Nephron (organoid): ENCODE measurements around the gene RBM23.

Experiments
- H3K27ac Mint-ChIP-seq, 3 experiments: 2 replicates each; pipeline ENCODE4 v1.8.0; 2020; ENCODE audit warnings: mixed read lengths in 3 of 3, mild to moderate bottlenecking in 2 of 3, moderate library complexity in 1 of 3
- H3K27me3 Mint-ChIP-seq: 2 replicates; pipeline ENCODE4 v1.8.0; 2021; ENCODE audit warnings: low read depth, mild to moderate bottlenecking, moderate library complexity, mixed read lengths
- H3K36me3 Mint-ChIP-seq: 2 replicates; pipeline ENCODE4 v1.8.0; 2020; ENCODE audit warnings: low read depth, mixed read lengths
- H3K4me1 Mint-ChIP-seq: 2 replicates; pipeline ENCODE4 v1.8.0; 2020; ENCODE audit warnings: mixed read lengths
- H3K4me3 Mint-ChIP-seq, 3 experiments: 2 replicates each; pipeline ENCODE4 v1.8.0; 2020; ENCODE audit warnings: mild to moderate bottlenecking in 3 of 3, mixed read lengths in 3 of 3, moderate library complexity in 2 of 3
- H3K9me3 Mint-ChIP-seq: 2 replicates; pipeline ENCODE4 v1.8.0; 2020; ENCODE audit warnings: mixed read lengths
- TF ChIP-seq, protein P1 (sequence below), 3 experiments: fragments of 200-600 bp; sonication (generic); IDR thresholded peaks; one replicate each; pipeline ENCODE4 v1.5.0; 2021; ENCODE audit warnings: antibody characterized with exemption in 3 of 3; ENCODE audit not compliant: unreplicated experiment in 3 of 3

Gene RBM23

GRCh38 chr14:22878271-22879246 is 40.4 kb downstream of the RBM23 start:
- H3K4me3 Mint-ChIP-seq, result no peak overlapping the region
- TF ChIP-seq, protein P1, sequence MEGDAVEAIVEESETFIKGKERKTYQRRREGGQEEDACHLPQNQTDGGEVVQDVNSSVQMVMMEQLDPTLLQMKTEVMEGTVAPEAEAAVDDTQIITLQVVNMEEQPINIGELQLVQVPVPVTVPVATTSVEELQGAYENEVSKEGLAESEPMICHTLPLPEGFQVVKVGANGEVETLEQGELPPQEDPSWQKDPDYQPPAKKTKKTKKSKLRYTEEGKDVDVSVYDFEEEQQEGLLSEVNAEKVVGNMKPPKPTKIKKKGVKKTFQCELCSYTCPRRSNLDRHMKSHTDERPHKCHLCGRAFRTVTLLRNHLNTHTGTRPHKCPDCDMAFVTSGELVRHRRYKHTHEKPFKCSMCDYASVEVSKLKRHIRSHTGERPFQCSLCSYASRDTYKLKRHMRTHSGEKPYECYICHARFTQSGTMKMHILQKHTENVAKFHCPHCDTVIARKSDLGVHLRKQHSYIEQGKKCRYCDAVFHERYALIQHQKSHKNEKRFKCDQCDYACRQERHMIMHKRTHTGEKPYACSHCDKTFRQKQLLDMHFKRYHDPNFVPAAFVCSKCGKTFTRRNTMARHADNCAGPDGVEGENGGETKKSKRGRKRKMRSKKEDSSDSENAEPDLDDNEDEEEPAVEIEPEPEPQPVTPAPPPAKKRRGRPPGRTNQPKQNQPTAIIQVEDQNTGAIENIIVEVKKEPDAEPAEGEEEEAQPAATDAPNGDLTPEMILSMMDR (IDR thresholded peaks at IDR 0.05; ENCODE audit: unreplicated experiment in 3 of 3), result no peak
- H3K9me3 Mint-ChIP-seq, result no peaks in the 10 kb centered on the region
- H3K27me3 Mint-ChIP-seq, result no peaks in the 10 kb centered on the region
- peaks cover 19% of the 10 kb centered on the region for H3K4me1 Mint-ChIP-seq
- peaks cover 22% of the 10 kb centered on the region for H3K36me3 Mint-ChIP-seq
- peak overlapping the region in 1 of 3 experiments; percentile 4 for H3K27ac Mint-ChIP-seq

DNA sequence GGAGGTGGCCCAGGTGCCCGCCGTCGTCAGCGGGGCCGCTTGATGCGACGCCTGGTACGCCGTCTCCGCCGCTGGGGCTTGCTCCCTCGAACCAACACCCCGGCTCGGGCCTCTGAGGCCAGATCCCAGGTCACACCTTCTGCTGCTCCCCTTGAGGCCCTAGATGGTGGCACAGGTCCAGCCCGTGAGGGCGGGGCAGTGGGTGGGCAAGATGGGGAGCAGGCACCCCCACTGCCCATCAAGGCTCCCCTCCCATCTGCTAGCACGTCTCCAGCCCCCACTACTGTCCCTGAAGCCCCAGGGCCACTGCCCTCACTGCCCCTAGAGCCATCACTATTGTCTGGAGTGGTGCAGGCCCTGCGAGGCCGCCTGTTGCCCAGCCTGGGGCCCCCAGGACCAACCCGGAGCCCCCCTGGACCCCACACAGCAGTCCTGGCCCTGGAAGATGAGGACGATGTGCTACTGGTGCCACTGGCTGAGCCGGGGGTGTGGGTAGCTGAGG is 41.9 kb downstream of the RBM23 start:
- Mint-ChIP-seq H3K27ac (no peak overlapping the region), H3K4me1 (peaks cover 15% of the 10 kb centered on the region), H3K27me3 (no peaks in the 10 kb centered on the region), H3K36me3 (peaks cover 28% of the 10 kb centered on the region), H3K4me3 (no peak overlapping the region), H3K9me3 (no peaks in the 10 kb centered on the region)
- TF ChIP-seq, protein P1 (IDR thresholded peaks at IDR 0.05; ENCODE audit: unreplicated experiment in 3 of 3), result no peak

DNA sequence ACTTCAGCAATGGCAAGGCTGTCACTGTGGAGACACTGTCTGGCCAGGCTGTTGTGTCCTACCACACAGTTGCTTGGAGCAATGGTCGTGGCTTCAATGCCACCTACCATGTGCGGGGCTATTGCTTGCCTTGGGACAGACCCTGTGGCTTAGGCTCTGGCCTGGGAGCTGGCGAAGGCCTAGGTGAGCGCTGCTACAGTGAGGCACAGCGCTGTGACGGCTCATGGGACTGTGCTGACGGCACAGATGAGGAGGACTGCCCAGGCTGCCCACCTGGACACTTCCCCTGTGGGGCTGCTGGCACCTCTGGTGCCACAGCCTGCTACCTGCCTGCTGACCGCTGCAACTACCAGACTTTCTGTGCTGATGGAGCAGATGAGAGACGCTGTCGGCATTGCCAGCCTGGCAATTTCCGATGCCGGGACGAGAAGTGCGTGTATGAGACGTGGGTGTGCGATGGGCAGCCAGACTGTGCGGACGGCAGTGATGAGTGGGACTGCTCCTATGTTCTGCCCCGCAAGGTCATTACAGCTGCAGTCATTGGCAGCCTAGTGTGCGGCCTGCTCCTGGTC is 43.1 kb downstream of the RBM23 start:
- peaks cover 9% of the 10 kb centered on the region for H3K4me1 Mint-ChIP-seq
- TF ChIP-seq, protein P1 (IDR thresholded peaks at IDR 0.05; ENCODE audit: unreplicated experiment in 3 of 3), result no peak
- H3K27me3 Mint-ChIP-seq, result no peaks in the 10 kb centered on the region
- H3K9me3 Mint-ChIP-seq, result no peaks in the 10 kb centered on the region
- no peak overlapping the region for H3K27ac Mint-ChIP-seq
- peaks cover 28% of the 10 kb centered on the region for H3K36me3 Mint-ChIP-seq
- H3K4me3 Mint-ChIP-seq, result peak overlapping the region in 2 of 3 experiments; percentile 20 to 22

GRCh38 chr14:22875003-22875747 is 43.8 kb downstream of the RBM23 start:
- Mint-ChIP-seq H3K4me3 (no peak overlapping the region), H3K36me3 (peaks cover 28% of the 10 kb centered on the region), H3K27ac (no peak overlapping the region), H3K9me3 (no peaks in the 10 kb centered on the region), H3K4me1 (peaks cover 13% of the 10 kb centered on the region), H3K27me3 (no peaks in the 10 kb centered on the region)
- TF ChIP-seq, protein P1 (IDR thresholded peaks at IDR 0.05; ENCODE audit: unreplicated experiment in 3 of 3), result no peak

DNA sequence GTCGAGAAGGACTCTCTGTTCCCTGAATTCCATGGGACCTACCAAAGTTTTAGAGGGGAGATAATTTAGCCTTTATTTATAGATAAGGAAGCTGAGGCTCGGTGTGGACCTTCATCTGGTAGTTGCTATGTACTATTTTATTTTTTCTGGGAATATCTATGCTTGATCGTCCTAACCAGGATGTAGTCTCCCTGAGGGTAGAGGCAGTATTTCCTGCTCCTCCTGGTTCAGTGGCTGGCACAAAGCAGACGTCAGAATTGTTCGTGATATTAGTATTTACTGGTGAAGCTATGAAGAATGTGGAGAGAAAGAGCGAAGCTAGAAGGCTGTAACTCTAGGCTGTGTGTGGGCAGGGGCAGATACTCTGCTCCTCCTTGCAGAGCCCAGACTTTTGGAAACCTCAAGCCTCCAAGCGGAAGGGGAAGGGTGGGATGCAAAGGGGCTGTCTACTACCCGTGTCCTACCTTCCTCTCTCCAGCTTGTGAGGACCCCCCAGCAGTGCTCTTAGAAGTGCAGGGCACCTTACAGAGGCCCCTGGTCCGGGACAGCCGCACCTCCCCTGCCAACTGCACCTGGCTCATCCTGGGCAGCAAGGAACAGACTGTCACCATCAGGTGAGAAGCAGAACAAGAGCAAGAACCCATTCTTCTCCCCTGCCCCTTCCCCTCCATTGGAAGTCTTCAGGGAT is 46.0 kb downstream of the RBM23 start:
- H3K9me3 Mint-ChIP-seq, result no peaks in the 10 kb centered on the region
- no peaks in the 10 kb centered on the region for H3K27me3 Mint-ChIP-seq
- TF ChIP-seq, protein P1 (IDR thresholded peaks at IDR 0.05; ENCODE audit: unreplicated experiment in 3 of 3), result peak in 1 of 3 experiments; percentile 4
- peak overlapping the region; percentile 82 to 90 (median 88) for H3K4me3 Mint-ChIP-seq
- H3K27ac Mint-ChIP-seq, result peak overlapping the region; percentile 78 to 90 (median 86)
- peaks cover 22% of the 10 kb centered on the region for H3K36me3 Mint-ChIP-seq
- peaks cover 13% of the 10 kb centered on the region for H3K4me1 Mint-ChIP-seq
